HEK293 (cell line): ENCODE results near the gene TPM1.

ENCODE experiments used
- CTCF ChIA-PET: fragments of 350-600 bp; formaldehyde crosslinking; extraction: SDS; loops from one replicate; lab custom pipeline; 2021; ENCODE audit warnings: antibody characterized with exemption; lab: Yijun Ruan, JAX
- POLR2A ChIA-PET: fragments of 300-600 bp; formaldehyde crosslinking; extraction: SDS; loops from one replicate; lab custom pipeline; 2020; ENCODE audit warnings: antibody characterized with exemption, inconsistent platforms; lab: Yijun Ruan, JAX
- H3K27ac ChIP-seq: fragments of 200-500 bp; sonication (Bioruptor generic); 2 replicates; pipeline ENCODE4 v1.5.1; 2014; ENCODE audit warnings: low read depth, low read length, control low read depth, inconsistent platforms; ENCODE audit errors: extremely low read depth
- H3K36me3 ChIP-seq, 2 experiments: fragments of 200-500 bp in 1 of 2; sonication (Bioruptor generic) in 1 of 2; 1 replicate in 1 of 2; 2 replicates in 1 of 2; pipeline ENCODE4 v1.5.1; 2014 to 2017; ENCODE audit warnings: inconsistent platforms in 2 of 2, low read length in 2 of 2; ENCODE audit not compliant: control insufficient read depth in 2 of 2, insufficient read depth in 1 of 2
- H3K4me1 ChIP-seq: fragments of 200-500 bp; sonication (Bioruptor generic); 2 replicates; pipeline ENCODE4 v1.5.1; 2014; ENCODE audit warnings: mild to moderate bottlenecking, low read length, inconsistent platforms; ENCODE audit not compliant: control insufficient read depth, insufficient read depth
- H3K4me3 ChIP-seq: 2 replicates; pipeline ENCODE4 v1.5.1; 2011; ENCODE audit warnings: low read depth, mild to moderate bottlenecking, control low read depth, low read length, moderate library complexity
- H3K9me3 ChIP-seq: fragments of 200-500 bp; sonication (Bioruptor generic); 2 replicates; pipeline ENCODE4 v1.5.1; 2014; ENCODE audit warnings: low read depth, low read length, inconsistent platforms; ENCODE audit not compliant: control insufficient read depth, insufficient read depth
- BCL6B ChIP-seq: fragments of 450-650 bp; formaldehyde crosslinking; IDR thresholded peaks from 2 replicates; pipeline ENCODE4 v1.5.1; 2017; ENCODE audit warnings: missing biosample characterization, missing genetic modification characterization
- EGR2 ChIP-seq: fragments of 450-650 bp; formaldehyde crosslinking; IDR thresholded peaks from 2 replicates; pipeline ENCODE4 v1.5.1; 2016; ENCODE audit warnings: low read depth, missing biosample characterization, missing genetic modification characterization
- HOXA7 ChIP-seq: sonication (generic); formaldehyde crosslinking; IDR thresholded peaks from 2 replicates; pipeline ENCODE4 v1.8.1; 2022; ENCODE audit warnings: missing genetic modification reagents, borderline replicate concordance
- MEIS1 ChIP-seq: sonication (generic); formaldehyde crosslinking; IDR thresholded peaks from 2 replicates; pipeline ENCODE4 v1.8.1; 2022; ENCODE audit warnings: missing genetic modification reagents, mild to moderate bottlenecking, borderline replicate concordance
- TSHZ1 ChIP-seq: fragments of 450-650 bp; formaldehyde crosslinking; IDR thresholded peaks from 2 replicates; pipeline ENCODE4 v1.5.1; 2016; ENCODE audit warnings: missing biosample characterization, missing genetic modification characterization, borderline replicate concordance
- ZBTB8A ChIP-seq: fragments of 450-650 bp; formaldehyde crosslinking; IDR thresholded peaks from 2 replicates; pipeline ENCODE4 v1.5.1; 2016; ENCODE audit warnings: missing biosample characterization, missing genetic modification characterization
- ZIC2 ChIP-seq: fragments of 450-650 bp; formaldehyde crosslinking; IDR thresholded peaks from 2 replicates; pipeline ENCODE4 v1.5.1; 2016; ENCODE audit warnings: missing biosample characterization, missing genetic modification characterization
- ZNF112 ChIP-seq: fragments of 450-650 bp; formaldehyde crosslinking; IDR thresholded peaks from 2 replicates; pipeline ENCODE4 v1.5.0; 2017; ENCODE audit warnings: missing biosample characterization, missing genetic modification characterization
- ZNF114 ChIP-seq: fragments of 450-650 bp; formaldehyde crosslinking; IDR thresholded peaks from 2 replicates; pipeline ENCODE4 v1.5.0; 2017; ENCODE audit warnings: missing biosample characterization, missing genetic modification characterization
- ZNF146 ChIP-seq: fragments of 450-650 bp; formaldehyde crosslinking; IDR thresholded peaks from 2 replicates; pipeline ENCODE4 v1.5.1; 2016; ENCODE audit warnings: missing biosample characterization, missing genetic modification characterization
- ZNF202 ChIP-seq: fragments of 450-650 bp; formaldehyde crosslinking; IDR thresholded peaks from 2 replicates; pipeline ENCODE4 v1.5.1; 2016; ENCODE audit warnings: missing biosample characterization, missing genetic modification characterization, borderline replicate concordance
- ZNF211 ChIP-seq: fragments of 450-650 bp; formaldehyde crosslinking; IDR thresholded peaks from 2 replicates; pipeline ENCODE4 v1.5.1; 2016; ENCODE audit warnings: low read depth, missing biosample characterization, missing genetic modification characterization
- ZNF521 ChIP-seq: fragments of 450-650 bp; formaldehyde crosslinking; IDR thresholded peaks from 2 replicates; pipeline ENCODE4 v1.5.1; 2017; ENCODE audit warnings: missing biosample characterization, mild to moderate bottlenecking, missing genetic modification characterization
- ZNF558 ChIP-seq: fragments of 450-650 bp; formaldehyde crosslinking; IDR thresholded peaks from 2 replicates; pipeline ENCODE4 v1.5.1; 2016; ENCODE audit warnings: missing biosample characterization, missing genetic modification characterization
- ZNF585B ChIP-seq: fragments of 450-650 bp; formaldehyde crosslinking; IDR thresholded peaks from 2 replicates; pipeline ENCODE4 v1.5.1; 2016; ENCODE audit warnings: missing biosample characterization, missing genetic modification characterization
- ZNF654 ChIP-seq: fragments of 450-650 bp; formaldehyde crosslinking; IDR thresholded peaks from 2 replicates; pipeline ENCODE4 v1.5.1; 2016; ENCODE audit warnings: low read depth, missing biosample characterization, missing genetic modification characterization
- ZNF670 ChIP-seq: fragments of 450-650 bp; formaldehyde crosslinking; IDR thresholded peaks from 2 replicates; pipeline ENCODE4 v1.5.1; 2016; ENCODE audit warnings: missing biosample characterization, missing genetic modification characterization, low read depth
- TF ChIP-seq, protein P1 (sequence below): fragments of 450-650 bp; formaldehyde crosslinking; IDR thresholded peaks from 2 replicates; pipeline ENCODE4 v1.5.1; 2016; ENCODE audit warnings: missing biosample characterization, missing genetic modification characterization
- TF ChIP-seq, protein P2 (sequence below): fragments of 450-650 bp; formaldehyde crosslinking; IDR thresholded peaks from 2 replicates; pipeline ENCODE4 v1.5.1; 2016; ENCODE audit warnings: missing biosample characterization, missing genetic modification characterization
- TF ChIP-seq, protein P3 (sequence below): fragments of 450-650 bp; formaldehyde crosslinking; IDR thresholded peaks from 2 replicates; pipeline ENCODE4 v1.5.1; 2017; ENCODE audit warnings: missing biosample characterization, missing genetic modification characterization
- TF ChIP-seq, protein P4 (sequence below): fragments of 450-650 bp; formaldehyde crosslinking; IDR thresholded peaks from 2 replicates; pipeline ENCODE4 v1.5.1; 2017; ENCODE audit warnings: missing biosample characterization, mild to moderate bottlenecking, missing genetic modification characterization, moderate library complexity

The TPM1 gene

DNA sequence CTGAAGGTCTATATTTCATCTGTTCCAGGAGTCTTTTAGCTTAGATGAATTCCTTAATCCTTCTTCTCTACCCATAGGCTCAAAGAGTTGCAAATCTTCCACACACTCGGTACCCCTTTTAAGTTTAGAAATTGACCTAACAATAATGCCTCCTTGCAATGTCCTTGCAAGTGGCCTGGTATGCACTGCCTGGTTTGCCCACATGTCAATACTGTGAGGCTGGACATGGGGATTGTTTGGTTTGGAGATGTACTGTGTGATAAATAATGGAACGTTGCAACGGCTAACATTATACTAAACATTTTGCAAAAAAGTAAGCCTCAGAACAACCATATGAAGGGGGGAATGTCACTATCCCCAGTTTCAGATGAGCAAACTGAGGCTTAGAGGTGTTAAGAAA is 22.4 kb upstream of the TPM1 start (continued):
- TF ChIP-seq, protein P1, sequence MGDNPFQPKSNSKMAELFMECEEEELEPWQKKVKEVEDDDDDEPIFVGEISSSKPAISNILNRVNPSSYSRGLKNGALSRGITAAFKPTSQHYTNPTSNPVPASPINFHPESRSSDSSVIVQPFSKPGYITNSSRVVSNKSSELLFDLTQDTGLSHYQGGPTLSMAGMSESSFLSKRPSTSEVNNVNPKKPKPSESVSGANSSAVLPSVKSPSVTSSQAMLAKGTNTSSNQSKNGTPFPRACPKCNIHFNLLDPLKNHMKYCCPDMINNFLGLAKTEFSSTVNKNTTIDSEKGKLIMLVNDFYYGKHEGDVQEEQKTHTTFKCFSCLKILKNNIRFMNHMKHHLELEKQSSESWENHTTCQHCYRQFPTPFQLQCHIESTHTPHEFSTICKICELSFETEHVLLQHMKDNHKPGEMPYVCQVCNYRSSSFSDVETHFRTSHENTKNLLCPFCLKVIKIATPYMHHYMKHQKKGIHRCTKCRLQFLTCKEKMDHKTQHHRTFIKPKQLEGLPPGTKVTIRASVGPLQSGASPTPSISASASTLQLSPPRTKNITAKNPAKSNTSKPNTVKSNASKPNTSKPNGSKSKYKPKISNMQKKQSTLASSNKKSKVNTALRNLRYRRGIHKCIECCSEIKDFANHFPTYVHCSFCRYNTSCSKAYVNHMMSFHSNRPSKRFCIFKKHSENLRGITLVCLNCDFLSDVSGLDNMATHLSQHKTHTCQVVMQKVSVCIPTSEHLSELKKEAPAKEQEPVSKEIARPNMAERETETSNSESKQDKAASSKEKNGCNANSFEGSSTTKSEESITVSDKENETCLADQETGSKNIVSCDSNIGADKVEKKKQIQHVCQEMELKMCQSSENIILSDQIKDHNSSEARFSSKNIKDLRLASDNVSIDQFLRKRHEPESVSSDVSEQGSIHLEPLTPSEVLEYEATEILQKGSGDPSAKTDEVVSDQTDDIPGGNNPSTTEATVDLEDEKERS (tag by site-specific recombination), result no peak
- TF ChIP-seq MEIS1 (CRISPR knock-in tag), result no peak
- TF ChIP-seq ZNF654 (tag by site-specific recombination), result no peak
- no peak for TF ChIP-seq ZNF112 (tag by site-specific recombination)
- no peak for TF ChIP-seq ZIC2 (tag by site-specific recombination)
- no peak for TF ChIP-seq ZNF211 (tag by site-specific recombination)
- TF ChIP-seq, protein P2, sequence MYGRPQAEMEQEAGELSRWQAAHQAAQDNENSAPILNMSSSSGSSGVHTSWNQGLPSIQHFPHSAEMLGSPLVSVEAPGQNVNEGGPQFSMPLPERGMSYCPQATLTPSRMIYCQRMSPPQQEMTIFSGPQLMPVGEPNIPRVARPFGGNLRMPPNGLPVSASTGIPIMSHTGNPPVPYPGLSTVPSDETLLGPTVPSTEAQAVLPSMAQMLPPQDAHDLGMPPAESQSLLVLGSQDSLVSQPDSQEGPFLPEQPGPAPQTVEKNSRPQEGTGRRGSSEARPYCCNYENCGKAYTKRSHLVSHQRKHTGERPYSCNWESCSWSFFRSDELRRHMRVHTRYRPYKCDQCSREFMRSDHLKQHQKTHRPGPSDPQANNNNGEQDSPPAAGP (tag by site-specific recombination), result no peak

- Histone ChIP-seq H3K9me3 (no peaks in the 10 kb centered on the region), H3K4me3 (no peak overlapping the region), H3K4me1 (peaks cover 4% of the 10 kb centered on the region; the same call in 1 of the 2 replicates), H3K27ac (no peak overlapping the region), H3K36me3 (no peaks in the 10 kb centered on the region)
- ChIA-PET POLR2A (no interaction called here), CTCF (no interaction called here)
- TF ChIP-seq EGR2 (tag by site-specific recombination) (no peak), ZNF670 (tag by site-specific recombination) (no peak), ZNF585B (tag by site-specific recombination) (no peak), ZNF146 (tag by site-specific recombination) (no peak), ZNF558 (no peak), ZBTB8A (no peak), BCL6B (no peak), ZNF521 (tag by site-specific recombination) (no peak), ZNF202 (tag by site-specific recombination) (no peak), HOXA7 (CRISPR knock-in tag) (no peak), TSHZ1 (tag by site-specific recombination) (no peak), ZNF114 (tag by site-specific recombination) (no peak)
- TF ChIP-seq, protein P3, sequence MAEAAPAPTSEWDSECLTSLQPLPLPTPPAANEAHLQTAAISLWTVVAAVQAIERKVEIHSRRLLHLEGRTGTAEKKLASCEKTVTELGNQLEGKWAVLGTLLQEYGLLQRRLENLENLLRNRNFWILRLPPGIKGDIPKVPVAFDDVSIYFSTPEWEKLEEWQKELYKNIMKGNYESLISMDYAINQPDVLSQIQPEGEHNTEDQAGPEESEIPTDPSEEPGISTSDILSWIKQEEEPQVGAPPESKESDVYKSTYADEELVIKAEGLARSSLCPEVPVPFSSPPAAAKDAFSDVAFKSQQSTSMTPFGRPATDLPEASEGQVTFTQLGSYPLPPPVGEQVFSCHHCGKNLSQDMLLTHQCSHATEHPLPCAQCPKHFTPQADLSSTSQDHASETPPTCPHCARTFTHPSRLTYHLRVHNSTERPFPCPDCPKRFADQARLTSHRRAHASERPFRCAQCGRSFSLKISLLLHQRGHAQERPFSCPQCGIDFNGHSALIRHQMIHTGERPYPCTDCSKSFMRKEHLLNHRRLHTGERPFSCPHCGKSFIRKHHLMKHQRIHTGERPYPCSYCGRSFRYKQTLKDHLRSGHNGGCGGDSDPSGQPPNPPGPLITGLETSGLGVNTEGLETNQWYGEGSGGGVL (tag by site-specific recombination), result no peak
- TF ChIP-seq, protein P4, sequence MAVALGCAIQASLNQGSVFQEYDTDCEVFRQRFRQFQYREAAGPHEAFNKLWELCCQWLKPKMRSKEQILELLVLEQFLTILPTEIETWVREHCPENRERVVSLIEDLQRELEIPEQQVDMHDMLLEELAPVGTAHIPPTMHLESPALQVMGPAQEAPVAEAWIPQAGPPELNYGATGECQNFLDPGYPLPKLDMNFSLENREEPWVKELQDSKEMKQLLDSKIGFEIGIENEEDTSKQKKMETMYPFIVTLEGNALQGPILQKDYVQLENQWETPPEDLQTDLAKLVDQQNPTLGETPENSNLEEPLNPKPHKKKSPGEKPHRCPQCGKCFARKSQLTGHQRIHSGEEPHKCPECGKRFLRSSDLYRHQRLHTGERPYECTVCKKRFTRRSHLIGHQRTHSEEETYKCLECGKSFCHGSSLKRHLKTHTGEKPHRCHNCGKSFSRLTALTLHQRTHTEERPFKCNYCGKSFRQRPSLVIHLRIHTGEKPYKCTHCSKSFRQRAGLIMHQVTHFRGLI, result no peak
These were observed 21.7 kb upstream of the TPM1 start for GRCh38 chr15:63020759-63021430.
